CD4-positive, alpha-beta T cell treated with Interferon gamma for 1 hour (primary cell): ENCODE measurements around the gene CHI3L2.

ENCODE experiments used
- DNase-seq: peaks from one replicate; pipeline ENCODE4 v3.0.0-alpha.2; 2020

Gene CHI3L2

GRCh38 chr1:111221633-111222291, 5.8 kb upstream of the CHI3L2 start:
- peak; percentile 36 for DNase-seq

DNA sequence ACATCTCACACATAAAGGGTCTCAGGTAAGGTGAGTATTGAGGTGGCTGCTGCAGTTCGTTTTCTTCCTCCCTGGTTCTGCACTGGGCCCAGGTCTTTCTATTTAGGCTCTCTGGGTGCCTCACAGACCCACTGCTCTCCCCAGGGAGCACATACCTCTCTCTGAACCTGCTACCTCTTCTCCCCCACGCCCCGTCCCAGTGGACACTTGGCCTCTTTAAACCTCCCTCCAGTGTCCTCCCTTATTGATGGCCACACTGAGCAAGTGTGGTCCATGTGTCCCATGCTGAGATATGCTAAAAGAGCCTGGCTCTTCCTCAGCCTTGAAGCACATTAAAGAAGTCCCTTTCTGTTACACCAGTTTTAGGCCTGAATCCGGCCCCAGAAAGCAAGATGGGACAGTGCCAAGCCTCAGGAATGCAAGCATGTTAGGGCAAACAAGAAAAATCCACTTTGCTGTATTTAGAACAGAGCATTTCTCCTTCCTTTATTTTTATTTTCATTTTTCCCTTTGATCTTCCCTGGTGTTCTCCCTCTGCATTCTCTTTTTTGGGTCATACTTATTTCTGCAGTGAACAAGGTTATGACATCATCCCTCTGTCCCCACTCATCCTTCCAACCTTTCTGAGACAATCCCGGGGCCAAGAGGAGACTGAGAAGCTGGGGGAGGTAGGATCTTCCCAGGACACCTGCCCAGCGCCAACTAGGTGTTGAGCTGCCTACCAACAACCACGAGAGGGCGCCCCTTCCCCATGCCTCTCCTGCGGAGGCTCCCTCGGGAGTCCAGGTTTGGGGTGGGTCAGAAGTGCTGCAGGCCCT, 5.0 kb upstream of the CHI3L2 start:
- peak; percentile 65 for DNase-seq

DNA sequence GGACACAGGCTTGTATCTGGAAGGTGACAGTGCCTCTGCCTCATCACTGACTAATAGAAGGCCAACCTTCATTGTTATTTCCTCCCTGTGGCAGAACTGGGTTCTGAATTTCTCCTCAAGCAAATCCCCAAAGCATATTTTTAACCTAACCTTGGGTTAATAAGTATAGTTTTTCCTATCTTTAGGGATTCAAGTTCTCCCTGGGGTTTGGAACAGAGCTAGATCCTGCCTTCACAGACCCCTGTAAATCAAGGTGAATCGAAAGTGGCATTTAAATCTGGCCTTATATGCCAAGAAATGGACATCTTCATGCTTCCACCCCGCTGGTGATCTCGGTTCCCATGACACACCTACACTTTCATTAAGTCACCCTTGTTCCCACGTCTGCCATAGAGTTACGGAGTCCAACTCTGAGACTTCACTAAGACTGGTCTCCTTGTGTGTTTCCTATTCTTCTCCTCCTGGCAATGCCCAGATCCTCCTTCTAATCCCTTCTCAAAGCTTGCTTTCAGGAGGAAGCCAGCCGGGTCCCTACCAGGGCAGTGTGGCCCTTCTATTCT, 4.3 kb upstream of the CHI3L2 start:
- no peak for DNase-seq

DNA sequence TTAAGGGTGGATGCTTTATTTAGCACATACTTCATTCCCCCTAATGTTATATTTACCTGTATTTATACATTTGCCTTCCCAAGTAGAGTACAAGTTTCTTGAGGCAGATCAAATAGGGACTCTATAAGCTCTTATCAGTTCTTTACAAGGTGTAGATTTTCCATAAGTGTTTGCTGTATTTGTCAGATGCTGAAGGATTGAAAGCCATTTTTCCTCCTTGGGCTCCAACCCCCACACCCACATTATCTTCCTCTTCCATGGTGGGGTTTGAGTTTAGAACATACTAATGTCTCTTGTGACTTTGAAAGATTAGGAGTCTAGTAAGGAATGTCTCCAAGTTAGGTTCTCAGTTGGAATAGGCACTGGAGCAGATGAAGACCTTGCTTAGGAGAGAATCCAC, 2.4 kb upstream of the CHI3L2 start:
- DNase-seq, result no peak

DNA sequence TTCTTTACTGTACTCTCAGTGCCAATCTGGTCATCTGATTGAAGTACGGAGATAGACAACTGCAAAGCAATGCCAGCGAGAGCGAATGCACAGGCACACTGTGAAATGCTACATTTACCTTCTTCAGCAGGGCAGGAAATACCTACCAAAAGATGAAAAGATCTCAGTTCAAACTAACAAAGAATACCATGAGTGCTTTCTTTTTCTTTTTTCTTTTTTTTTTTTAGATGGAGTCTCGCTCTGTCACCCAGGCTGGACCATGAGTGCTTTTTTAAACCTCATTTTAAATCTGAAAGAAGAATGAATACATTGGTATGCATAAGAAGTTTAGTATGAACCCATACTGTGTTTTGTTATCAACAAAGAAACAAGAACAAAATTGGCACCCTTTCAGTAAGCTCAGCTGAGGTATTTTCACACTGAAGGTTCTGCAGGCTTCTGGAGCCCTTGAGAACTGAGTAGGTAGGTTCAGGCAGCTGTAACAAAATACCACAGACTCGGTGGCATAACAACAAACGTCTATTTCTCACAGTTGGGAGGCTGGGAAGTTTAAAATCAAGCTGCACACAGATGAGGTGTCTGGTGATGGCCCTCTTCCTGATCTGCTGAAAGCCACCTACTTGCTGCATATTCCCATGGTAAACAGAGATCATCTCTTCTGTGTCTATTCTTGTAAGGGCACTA, 1.7 kb upstream of the CHI3L2 start:
- DNase-seq, result no peak

DNA sequence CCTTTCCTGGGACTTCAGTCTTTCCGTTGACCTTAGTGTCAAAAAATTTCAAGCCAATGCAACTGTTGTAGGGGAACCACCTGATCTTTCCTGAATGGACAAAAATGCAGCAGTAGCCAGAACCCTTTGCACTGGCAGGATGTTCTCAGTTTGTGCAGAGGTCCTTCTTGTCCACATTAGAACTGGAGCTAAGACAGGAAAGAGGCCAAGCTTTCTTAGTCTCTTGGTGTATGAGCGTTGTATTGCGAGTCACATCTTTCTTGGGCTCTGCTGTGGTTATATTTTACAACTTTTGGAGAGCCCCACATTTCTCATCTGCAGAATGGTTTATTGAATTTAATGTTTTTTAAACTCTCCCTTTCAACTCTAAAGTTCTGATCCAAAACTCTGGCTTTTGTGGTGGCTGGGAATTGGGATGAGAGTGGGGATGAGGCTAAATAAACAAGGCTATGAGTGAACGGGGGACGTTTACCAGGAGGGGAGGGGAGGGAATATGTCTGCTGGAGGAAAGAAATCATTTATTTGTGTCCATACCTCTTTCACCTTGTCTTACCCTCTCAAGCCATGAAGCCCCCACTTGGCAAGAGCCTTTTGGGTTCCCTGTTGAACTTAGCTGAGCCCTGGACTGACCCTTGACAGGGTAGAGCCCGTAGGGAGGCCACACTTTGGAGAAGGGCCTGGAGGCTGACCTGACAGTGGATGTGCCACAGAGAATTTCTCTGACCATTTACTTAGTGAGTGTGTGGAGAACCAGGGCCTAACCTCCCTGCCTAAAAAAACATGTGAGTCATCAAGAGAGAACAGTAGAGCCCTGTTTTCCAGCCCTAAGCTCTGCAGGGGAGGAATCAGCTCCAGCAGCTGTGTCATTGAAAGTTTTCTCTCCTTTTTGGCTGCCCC, 586 bp downstream of the CHI3L2 start:
- no peak for DNase-seq

GRCh38 chr1:111228748-111229126, 1.2 kb downstream of the CHI3L2 start:
- no peak for DNase-seq

DNA sequence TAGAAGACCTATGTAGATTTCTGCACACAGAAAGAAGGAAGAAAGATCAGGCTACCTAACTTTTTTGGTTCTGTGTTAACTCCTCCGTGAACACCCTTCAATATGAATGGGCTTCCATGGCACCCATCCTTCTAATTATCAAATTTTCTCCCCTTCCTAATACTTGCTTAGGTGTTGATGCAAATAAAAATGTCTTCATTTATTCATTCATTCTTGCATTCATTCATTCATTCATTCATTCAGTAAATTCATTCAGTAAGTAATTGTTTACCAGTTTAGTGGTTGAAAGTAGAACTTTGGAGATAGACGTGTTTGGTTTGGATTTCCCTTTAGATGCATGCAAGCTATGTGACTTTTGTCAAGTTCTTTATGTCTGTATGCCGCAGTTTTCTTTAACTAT, 4.6 kb downstream of the CHI3L2 start:
- DNase-seq, result no peak

DNA sequence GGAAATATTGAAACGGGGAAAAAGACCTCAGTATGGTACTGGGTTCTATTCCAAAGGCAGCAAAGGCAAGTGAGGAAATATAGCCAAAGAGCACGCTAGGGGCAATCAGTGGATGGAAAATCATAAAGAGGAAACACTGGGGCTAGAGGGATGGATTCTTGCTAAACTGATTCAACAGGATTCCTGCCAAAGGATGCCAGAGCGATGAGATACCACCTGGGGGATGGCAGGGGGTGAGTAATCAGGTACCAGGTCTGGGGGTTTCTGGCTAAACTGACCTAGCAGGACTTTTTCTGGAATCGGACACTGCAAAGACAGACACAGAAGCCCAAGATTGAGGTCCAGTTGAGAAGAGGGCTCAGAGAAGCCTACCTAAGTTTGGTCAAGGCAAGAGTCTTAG, 6.7 kb downstream of the CHI3L2 start:
- no peak for DNase-seq

DNA sequence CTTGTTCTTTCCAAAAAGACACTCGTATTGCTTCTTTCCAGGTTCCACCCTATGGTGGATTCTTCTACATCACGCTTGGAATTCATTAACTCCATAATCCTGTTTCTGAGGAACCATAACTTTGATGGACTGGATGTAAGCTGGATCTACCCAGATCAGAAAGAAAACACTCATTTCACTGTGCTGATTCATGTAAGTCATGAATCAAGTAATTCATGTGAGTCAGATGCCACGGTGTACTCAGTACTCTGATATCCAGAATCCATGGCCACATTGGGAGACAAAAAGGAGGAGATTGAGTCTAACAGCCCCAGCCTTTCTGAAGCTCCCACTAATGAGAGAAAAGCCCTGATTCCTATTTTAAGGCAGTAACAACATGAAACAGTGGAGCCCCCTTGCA, 7.4 kb downstream of the CHI3L2 start:
- no peak for DNase-seq

DNA sequence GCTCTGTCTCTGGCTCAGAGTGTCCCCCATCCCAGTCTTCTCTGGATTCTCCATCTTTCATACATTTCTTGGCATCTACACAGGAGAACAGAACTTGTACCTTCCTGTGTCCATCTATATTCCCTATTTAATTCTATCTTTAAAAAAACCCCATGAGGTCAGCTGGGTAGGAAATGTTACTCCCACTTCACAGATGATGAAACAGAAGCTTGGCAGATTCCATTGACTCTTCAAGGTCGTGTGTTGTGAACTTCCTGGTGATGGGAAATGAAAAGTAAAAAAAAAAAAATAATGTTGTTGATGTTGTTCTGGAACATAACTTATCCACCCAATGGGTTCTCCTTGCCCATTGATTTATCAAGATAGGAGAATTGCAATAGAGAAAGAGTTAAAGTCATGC, 8.9 kb downstream of the CHI3L2 start:
- no peak for DNase-seq

GRCh38 chr1:111236806-111237205, 9.3 kb downstream of the CHI3L2 start:
- DNase-seq, result no peak

DNA sequence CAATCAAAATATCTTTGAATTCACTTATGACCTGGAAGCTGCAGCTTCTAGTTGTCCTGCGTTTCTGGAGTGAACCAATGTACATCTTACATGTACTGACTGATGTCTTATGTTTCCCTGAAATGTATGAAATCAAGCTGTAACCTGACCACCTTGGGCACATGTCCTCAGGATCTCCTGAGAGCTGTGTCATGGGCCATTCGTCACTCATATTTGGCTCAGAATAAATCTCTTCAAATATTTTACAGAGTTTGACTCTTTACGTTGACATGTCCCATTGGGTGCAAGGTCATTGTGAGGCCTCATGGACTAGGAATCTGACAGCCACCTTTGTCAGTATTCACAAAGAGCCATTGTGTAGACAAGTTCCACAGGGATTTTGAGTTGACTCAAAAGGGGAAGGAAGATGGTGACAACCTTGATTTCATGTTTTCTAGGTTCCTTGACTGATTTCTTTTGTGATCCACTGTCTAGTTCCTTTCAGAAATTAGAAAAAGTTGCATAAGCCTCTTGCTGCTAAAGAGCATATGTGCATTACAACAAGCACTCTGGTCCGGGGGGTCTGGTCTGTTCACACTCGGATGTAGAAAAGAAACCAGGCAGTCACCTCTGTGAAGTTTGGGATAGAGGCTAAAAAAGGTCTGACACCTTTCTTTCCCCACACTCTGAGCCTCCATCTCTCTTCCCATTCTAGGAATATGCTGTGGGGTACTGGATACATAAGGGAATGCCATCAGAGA, 10.7 kb downstream of the CHI3L2 start:
- DNase-seq, result no peak

GRCh38 chr1:111241797-111242196, 14.3 kb downstream of the CHI3L2 start:
- DNase-seq, result no peak

GRCh38 chr1:111242805-111243523, 15.5 kb downstream of the CHI3L2 start:
- no peak for DNase-seq

GRCh38 chr1:111247125-111247838, 19.8 kb downstream of the CHI3L2 start:
- DNase-seq, result no peak

DNA sequence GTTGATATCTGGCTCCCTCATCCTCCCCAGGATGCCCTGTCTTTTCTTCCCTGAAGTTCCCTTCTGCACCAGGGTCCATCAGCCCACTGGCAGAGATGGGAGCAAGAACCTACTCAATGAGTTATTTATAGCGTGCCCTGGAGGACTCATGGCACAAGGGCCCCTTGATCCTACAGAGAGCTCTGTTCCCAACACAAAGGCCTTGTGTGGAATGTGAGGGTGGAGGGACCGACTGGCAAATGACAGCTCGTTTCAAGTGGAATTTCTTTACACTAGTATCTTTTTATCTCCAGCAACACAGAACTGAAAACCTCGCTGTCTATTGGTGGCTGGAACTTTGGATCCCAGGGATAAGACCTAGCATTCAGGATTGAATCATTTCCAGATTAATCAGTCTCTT, 22.4 kb downstream of the CHI3L2 start:
- no peak for DNase-seq

DNA sequence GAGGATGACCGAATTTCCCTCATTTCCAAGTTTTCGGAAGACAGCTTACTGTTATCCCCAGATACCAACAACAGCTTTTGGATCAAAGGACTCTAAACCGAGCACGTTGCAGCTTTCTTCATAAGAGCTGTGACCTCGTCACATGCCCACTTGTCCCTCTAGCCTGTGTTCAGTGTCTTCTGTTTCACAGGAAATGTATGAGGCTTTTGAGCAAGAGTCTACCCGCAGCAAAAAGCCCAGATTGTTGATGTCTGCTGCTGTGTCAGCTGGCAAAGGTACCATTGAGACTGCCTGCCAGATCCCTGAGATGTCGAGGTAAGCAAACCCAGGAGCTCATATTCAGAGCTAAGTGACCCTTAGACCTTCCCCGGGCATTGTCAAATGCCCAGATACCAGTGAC, 24.1 kb downstream of the CHI3L2 start:
- DNase-seq, result no peak

DNA sequence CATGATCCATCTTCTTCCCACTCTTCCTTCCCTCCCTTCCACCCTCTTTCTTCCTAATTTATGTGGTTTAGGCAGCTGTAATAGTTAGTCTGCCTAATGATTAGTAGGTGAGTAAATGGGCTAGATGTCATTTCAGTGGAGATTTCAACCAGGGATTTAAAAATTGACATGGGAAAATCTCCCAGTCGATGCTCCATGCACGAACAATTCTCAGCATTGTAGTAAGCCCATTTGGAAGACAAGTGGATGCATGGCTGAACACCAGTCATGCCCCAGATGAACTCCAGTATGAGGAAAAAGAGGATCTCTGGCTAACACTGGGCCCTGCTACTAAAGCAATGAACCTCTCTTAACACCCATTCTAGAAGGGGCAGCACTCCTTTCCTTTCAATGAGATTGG, 25.3 kb downstream of the CHI3L2 start:
- DNase-seq, result no peak

DNA sequence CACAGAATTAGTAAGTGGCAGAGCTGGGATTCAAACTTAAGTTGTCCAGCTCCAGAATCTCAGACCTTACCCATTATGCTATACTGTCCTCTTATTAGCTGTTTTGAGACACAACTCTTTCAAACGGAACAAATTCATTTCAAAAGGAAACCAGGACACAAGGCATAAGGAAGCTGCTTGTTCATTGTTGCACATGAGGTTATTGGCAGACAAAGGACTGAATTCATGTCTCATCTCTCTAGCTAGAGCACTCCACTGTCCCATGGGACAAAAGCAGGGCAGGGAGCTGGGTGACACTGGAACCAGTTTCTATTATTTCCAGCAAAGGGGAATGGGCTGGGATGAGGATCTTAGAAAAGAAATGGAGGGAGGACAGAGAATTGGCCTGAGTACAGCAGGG, 26.4 kb downstream of the CHI3L2 start:
- no peak for DNase-seq
